HG03060 (cell line): ENCODE data around the gene PARG.
"Not testable (repeated sequence)": the region's sequence is repeated elsewhere in the genome, so short reads cannot be mapped to it uniquely, and the experiment has no call there.

Experiments used
- ATAC-seq: cut with Tn5 transposase; IDR thresholded peaks from one replicate; pipeline ENCODE4 v1.9.1; 2021; ENCODE audit warnings: low read depth, moderate number of reproducible peaks; ENCODE audit not compliant: unreplicated experiment

The PARG gene

DNA sequence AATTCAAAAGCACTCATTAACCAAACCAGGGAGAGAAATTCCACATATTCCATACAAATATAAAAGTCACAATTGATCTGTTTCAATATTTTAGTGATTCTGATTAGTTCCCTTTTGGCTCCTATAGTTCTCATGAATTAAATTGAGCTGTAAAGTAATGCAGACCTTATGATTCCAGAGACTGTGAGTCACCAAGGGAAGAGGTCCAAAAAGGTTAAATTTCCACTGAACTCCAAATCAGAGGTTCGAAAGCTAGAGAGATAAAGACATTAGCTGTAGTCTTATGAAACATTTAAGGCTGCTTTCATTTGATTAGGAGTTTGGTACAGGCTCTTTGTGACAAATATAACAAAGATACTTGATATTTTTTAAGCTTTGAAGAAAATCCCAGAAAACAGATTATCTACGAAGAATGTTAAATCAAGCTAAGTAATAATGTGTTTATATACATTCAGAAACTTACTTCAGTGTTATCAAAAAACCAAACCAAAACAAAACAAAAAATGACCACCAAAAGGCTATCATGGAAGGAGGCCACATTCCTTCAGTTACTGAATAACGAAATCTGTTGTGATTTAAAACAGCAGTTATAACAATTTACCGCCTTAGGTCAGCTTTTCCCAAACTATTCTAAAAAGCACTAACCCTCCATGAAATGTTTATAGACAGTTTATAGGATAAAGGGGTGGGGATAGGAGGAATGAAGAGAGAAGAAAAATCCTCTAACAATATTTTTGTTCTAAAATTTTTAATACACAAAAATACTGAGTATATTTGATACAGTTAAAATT is 33.3 kb downstream of the PARG start:
- not testable (repeated sequence) for ATAC-seq

DNA sequence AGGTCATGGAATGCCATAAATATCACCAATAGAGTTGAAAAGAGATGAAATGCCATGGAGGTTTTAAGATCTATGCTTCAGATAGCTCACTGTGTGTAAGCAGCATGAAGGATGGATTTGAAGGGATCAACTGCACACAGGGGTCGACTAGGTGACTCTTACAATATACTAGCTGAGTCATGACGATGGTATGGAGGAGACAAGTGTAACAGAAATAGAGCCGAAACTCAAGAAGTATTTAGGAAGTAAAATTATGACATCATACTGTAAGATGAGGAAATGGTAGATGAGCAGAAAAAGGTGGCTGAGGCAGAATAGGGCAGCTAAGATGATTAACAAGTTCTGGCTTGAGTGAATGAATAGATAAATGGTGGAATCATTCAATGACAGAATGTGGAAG is 38.0 kb downstream of the PARG start:
- not testable (repeated sequence) for ATAC-seq

DNA sequence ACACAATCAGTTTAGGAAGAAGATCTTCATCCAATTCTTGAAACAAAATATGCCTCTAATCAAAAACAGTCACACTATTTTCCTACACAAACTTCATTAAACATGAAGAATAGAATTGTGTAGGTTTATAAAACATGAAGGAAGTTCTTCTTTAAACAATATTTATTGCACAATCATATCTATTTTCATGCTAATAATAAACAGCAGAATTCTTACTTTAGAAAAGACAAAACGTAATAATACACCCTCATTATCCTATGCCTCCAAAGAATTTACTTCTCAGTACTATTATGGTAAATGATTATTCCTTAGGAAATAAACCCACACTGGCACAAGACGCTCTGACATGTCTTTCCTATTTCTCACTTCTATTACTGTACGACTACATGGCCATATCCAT is 41.4 kb downstream of the PARG start:
- ATAC-seq: not testable (repeated sequence)

DNA sequence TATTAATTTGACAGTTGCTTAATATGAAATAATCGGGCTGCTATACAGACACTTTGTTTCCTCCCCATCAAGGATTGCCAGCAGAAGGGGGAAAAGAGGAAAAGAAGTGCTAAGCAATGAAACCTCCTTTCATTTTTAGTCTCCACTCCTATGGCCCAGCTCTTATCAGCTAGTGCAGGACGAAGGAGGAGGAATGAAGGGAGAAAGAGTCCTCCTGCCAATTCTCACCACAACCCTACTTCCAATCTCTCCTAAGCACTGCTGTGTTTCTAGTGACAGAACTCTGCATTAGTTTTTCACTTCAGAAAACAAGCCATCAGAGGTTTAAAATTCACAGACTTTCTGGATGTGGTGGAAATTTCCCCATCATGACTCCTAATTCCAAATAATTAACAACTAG is 41.8 kb downstream of the PARG start:
- ATAC-seq: not testable (repeated sequence)

DNA sequence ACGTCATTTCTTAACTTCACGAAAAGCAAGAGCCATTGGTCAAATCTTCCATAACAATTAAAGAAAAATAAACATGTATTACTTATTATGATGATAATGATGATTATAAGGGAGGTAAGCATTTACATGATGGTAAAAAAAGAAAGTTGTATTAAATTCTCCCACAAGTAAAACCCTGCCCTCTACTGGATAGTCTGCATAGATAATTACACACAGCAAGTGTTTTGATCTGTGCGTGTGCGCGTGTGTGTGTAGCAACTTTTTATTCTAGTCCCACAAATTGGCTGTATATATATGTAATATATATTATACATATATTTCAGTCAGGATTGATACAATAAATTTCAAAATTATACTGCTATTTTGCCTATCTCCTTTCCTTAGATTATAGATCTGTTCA is 51.8 kb downstream of the PARG start:
- not testable (repeated sequence) for ATAC-seq

DNA sequence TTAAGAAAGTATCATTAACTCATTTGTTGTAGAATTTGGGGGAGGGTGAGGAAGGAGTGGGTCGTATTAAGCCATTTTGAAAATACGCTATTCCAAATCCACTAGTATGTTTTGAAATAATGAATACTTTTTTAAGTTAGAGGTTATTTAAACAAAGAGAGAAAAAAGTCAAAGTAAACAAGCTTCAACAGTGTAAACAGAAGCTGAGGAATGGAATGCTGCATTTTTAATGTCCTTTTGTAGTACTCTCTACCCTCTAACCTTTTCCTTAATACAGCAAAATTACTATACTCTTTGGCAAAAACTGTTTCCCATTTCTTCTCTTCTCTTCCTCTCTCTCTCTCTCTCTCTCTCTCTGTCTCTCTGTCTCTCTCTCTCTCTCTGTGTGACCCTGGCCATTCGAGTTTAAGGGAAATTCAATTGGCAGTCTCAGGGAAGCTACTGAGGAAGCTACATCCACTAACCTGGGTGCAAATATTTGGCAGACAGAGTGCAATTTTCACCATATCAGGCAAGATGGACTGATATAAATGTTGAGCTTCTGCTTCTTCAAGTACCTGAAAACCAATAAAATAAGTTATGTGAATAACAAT is 57.0 kb downstream of the PARG start:
- ATAC-seq: not testable (repeated sequence)

DNA sequence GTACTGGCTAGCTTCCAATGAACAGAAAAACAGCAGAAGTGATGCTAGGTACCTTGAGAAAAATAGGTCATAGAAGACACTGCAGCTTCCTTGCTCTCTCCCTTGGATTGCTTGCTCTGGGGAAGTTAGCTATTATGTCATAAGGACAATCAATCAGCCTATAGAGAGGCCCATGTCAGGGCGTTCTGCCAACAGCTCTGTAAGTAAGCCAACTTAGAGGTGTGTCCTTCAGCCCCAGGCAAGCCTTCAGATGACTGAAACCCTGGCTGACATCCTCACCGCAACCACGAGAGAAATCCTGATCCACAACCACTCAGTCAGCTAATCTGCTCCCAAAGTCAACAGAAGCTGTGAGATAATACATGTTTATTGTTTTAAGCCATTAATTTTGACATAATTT is 58.0 kb downstream of the PARG start:
- not testable (repeated sequence) for ATAC-seq

DNA sequence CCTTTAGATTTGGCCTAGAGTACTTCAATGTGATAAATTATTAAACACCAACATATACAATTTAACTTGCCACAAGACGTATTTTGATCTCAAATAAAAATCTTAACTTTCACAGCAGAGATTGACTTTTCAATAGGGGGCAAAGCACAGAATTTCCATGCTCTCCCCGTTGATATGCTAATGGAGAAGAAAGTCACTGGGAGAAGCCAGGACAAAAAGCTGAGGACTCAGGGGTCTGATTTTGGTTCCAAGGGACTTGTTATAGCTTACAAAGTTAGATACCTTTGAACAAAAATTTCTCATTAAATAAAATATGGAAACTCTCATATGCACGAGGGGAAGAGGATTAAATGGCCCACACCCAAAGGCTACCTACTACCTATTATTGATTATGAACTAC is 59.5 kb downstream of the PARG start:
- not testable (repeated sequence) for ATAC-seq

DNA sequence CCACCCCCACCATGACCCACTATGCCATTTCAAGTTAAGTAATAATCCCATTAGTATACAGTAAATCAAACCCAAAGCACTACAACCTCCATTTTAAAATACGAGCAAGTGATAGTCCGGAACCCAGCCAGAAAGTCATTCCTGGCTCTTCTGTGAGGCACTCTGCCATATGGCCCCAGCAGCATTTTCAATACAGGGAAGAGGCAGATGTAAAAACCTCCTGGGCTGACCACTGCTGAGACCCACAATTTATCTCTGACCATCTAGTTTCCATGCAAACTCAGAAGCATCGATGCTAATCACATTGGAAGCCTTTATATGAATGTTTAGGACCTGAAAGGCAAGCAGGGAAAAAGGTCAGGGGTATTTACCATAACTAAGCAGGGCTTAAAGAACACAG is 69.1 kb downstream of the PARG start:
- not testable (repeated sequence) for ATAC-seq

DNA sequence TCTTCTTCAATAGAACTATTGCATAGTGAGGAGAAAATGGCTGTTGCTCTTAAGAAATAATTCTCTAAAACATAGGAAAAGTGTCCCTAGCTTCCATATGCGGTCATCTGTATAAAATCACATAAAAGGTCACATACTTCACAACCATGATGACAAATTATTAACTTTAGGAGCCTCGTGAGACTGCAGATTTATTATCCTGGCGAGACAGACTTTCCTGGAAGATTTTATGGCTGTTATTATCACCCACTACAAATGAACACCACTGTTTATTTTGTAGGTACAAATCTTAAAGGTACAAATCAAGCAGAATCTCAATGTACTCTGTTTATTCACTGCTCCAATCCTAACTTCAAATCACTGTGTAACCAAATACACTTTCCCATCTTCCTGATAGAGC is 70.4 kb downstream of the PARG start:
- not testable (repeated sequence) for ATAC-seq

DNA sequence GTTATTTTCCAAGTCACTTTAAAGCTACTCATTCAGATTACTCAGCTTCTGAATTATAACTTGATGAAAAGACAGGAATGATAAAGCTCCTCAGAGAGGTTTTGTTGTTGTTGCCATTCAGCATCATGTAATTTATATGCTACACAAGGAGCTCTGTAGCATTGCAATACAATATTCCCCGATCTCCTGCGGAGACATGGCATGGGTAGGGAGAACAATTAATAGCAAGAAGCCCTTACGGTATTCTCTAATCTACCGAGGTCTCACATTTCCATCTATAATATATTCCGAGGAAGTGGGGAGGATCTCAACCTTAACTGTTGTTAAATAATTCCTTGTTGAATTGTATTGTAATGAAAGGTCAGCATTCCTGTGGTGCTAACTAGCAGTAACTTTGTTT is 81.9 kb downstream of the PARG start:
- ATAC-seq: not testable (repeated sequence)

DNA sequence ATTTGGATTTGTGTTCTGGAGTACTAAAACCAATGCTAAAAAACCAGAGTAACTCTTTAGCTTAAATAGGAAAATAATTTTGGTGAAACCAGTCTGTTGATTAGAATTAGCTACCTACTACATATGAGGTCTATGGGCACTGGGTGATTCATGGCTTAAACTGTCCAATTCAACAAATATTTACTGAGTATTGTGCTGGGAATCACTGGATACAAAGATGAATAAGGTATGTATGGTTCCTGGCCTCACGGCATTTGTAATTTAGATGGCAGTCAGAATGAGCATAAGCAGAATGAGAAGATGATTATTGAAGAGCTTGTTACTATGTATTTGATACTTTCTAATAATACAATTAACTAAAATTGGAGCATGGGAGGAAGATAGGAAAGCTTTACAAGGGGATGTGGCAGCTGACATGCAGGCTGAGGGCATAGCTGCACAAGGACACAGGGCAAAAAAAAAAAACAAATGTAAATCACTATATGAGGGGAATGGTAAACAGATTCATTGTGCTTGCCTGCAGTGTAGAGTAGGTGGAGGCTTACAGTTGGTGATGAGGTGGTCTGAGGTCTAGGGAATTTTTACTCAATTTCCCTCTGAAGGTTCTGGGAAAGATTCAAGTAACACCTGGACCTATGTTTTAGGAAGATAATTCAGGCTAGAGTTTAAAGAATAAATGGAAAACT is 83.0 kb downstream of the PARG start:
- ATAC-seq: not testable (repeated sequence)

DNA sequence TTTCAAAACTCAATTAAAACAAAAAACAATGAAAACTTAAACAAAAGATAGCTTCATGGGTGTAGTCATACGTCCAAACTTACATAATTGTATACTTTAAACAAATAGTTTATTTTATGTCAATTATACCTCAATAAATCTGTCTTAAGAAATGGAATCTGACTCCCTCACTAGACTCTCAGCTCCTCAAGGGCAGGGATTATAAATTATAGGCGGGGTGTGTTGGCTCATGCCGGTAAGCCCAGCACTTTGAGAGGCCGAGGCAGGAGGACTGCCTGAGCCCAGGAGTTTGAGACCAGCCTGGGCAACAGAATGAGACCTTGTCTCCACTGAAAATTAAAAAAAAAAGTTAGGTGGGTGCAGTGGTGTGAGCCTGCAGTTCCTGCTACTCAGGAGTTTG is 92.3 kb downstream of the PARG start:
- not testable (repeated sequence) for ATAC-seq

DNA sequence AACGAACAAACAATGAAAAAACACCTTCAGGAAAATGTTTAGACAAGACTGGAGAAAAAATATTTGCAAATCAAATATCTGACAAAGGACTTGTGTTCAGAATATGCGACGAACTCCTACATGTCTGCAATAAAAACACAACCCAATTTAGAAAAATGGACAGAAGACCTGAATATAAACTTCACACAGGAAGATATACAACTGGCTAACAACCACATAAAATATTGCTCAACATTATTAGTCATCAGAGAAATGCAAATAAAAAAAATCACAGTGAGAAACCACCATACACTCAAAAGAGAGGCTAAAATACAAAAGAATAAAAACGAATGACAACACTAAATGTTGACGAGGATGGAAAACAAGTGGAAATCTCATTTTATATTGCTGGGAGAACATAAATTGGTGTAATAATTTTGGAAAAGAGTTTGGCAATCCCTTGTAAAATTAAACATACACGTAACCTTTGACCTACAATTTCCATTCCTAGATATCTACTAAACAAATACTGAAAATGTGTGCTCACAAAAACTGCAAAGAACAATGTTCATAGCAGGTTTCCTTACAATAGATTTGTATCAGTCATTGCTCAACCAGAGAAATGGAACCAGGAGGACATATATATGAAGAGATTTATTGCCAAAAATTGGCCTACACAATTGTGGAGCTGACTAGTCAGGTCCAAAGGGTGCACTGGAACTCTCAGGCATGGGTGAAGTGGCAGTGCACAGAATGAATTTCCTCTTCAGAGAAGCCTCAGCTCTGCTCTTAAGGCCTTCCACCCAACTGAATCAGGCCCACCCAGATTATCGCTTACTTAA is 96.8 kb downstream of the PARG start:
- no peak for ATAC-seq

DNA sequence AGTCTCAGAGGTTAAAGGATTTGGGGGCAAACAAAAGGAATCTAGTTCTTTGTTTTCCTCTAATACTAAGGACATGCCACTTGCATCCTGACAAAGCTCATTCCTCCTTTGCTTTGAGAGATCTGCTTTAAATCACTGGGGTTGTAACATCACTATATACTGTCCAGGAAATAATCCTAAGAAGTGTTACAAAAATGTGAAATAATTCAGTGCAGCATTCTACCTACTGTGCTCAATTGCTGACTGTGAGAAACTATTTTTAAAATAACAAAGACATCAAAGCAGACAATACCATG is 99.5 kb downstream of the PARG start:
- not testable (repeated sequence) for ATAC-seq

DNA sequence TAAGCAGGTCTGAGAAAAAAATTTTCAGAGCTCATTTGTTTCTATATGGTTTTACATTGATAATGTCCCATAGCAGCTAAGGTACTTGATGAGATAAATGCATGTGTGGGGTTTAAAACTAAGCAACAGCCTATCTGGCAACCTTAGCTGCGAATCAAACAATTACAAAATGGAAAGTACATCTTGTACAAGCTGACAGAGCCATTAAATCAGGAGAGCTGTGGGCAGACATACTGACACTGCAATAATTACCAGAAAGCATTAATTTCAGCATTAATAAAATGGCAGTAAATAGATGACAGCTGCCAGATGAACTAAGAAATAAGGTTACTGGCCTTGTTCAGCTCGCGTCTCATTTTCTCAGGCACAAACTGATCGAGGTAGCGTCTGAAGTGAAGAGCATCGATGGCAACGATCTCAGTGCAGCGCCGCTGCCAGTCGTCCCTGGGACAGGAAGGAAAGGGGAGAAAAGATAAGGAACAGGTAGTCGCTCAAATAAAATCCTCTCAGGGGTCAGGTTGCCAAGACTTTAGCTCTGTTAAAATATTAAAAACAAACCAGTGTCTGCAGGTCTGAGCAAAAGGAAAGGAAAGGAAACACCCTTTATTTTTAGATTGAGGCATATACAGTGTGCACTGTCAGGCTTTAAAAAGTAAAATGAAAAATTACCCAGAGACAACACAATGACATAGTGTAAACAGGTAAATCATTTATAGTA is 100.1 kb downstream of the PARG start:
- no peak for ATAC-seq

DNA sequence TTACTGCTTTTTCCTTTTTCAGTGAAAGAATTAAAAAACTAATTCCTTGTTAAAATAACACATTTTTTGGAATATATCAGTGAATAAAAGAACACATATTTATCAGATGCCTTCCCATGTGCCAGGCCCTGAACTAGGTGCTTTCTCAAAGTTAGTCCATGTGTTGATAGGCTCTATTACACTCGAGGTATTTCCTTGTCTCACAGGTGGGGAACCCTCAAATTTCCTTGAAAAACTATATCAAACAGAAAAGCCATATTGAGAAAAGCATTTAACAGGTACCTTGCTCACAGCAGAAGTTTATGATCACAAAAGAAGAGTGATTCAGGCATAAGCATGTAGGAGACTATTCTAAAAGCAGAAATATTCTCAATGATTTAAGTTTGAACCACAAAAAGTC is 104.1 kb downstream of the PARG start:
- no peak for ATAC-seq

DNA sequence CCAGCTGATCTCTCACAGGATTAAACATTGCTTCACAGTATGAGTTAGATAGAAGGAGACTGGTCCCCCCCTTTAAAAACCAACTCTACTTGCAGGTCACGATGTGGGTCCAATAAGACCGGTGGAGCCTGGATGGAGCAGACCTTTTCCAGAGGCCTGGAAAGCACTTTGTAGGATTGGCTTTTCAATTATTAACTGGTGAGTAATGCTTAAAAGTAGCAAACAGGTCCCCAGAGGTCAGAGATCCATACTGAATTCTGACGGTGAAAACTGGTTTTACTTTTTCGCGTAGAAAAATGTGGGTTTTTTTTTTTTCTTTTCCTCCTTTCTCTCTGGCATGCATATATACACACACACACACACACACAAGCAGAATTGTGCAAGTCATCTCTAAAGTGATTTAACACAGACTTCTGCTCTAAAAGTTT is 104.8 kb downstream of the PARG start:
- no peak for ATAC-seq

DNA sequence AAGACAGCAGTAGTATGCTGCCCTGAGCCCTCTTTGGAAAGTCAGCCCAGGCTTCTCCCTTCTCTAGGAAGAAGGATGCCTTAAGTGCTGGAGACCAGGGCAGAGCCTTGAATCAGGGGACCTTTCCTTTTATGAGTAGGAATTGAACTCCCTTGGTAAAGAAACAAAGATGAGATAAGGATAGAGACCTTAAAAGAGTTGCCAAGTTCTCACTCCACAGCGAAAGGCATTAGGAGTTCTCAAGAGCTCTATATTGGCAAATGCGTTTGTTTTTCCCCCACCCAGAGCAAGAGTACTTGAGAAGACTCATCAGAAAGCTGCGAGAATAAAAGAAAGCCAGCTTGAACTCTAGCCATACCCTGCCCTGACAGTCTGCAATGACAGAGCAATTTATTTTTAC is 106.9 kb downstream of the PARG start:
- no peak for ATAC-seq

DNA sequence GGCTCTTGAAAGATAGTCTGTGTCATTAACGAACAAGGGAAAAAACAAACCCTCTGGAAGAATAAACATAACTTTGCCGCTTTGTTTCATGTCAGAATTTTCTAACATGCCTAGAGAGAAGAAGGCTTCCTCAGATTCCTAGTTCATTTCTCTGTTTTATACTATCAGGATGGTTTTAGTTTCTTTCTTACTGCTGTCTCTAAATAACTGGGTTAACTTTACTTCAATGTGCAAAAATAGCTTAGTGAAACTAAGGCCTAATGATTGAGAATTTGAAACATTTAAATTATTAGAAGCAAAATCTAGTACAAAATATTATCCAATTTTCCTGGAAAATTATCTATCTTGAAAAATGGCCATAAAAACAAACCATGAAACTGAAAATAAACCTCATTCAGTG is 107.6 kb downstream of the PARG start:
- no peak for ATAC-seq
